CD4-positive, alpha-beta T cell treated with Interleukin-4 for 4 hours (primary cell): ENCODE results near the gene KHK.

ENCODE experiments used
- DNase-seq: peaks from one replicate; pipeline ENCODE4 v3.0.0-alpha.2; 2020

The KHK gene

GRCh38 chr2:27082773-27083409 lies 3.7 kb upstream of the KHK start:
- no peak for DNase-seq

- no peak for DNase-seq
Observed at GRCh38 chr2:27083410-27084296, 2.9 kb upstream of the KHK start.

GRCh38 chr2:27084297-27085061 lies 2.1 kb upstream of the KHK start:
- DNase-seq: no peak

GRCh38 chr2:27085062-27085672 lies 1.4 kb upstream of the KHK start:
- DNase-seq: no peak

- DNase-seq: peak; percentile 18
Observed at GRCh38 chr2:27085673-27086089, 891 bp upstream of the KHK start.

- DNase-seq: peak; percentile 96
Observed at GRCh38 chr2:27086090-27086723, 365 bp upstream of the KHK start.

GRCh38 chr2:27087823-27088410 lies 1.3 kb downstream of the KHK start:
- no peak for DNase-seq

GRCh38 chr2:27088634-27089033 lies 2.1 kb downstream of the KHK start:
- DNase-seq: no peak

- DNase-seq: no peak
Observed at GRCh38 chr2:27089111-27089954, 2.8 kb downstream of the KHK start.

- no peak for DNase-seq
Observed at GRCh38 chr2:27091746-27092695, 5.4 kb downstream of the KHK start.

- DNase-seq: no peak
Observed at GRCh38 chr2:27092696-27093429, 6.3 kb downstream of the KHK start.

- DNase-seq: no peak
Observed at GRCh38 chr2:27093430-27094352, 7.1 kb downstream of the KHK start.

- no peak for DNase-seq
Observed at GRCh38 chr2:27094353-27094984, 7.9 kb downstream of the KHK start.

GRCh38 chr2:27095427-27095744 lies 8.8 kb downstream of the KHK start:
- DNase-seq: no peak

GRCh38 chr2:27095745-27096651 lies 9.4 kb downstream of the KHK start:
- peak; percentile 44 for DNase-seq

- DNase-seq: no peak
Observed at GRCh38 chr2:27096748-27097297, 10.3 kb downstream of the KHK start.
